HCT116 (cell line): ENCODE results near the gene MAN1A1.

ENCODE experiments used
- EZH2 ChIP-seq: fragments of 200-600 bp; sonication (generic); IDR thresholded peaks from 2 replicates; pipeline ENCODE4 v1.6.1; 2017; ENCODE audit warnings: antibody characterized with exemption, mixed run types
- EZH2phosphoT487 ChIP-seq: fragments of 200-600 bp; IDR thresholded peaks from 2 replicates; pipeline ENCODE4 v1.6.1; 2018; ENCODE audit warnings: antibody characterized with exemption, borderline replicate concordance
- FOSL1 ChIP-seq: IDR thresholded peaks from 2 replicates; pipeline ENCODE4 v1.6.1; 2012; ENCODE audit warnings: low read depth
- JUND ChIP-seq: IDR thresholded peaks from 2 replicates; pipeline ENCODE4 v1.6.1; 2012
- POLR2A ChIP-seq: IDR thresholded peaks from 2 replicates; pipeline ENCODE4 v1.7.0; 2011; ENCODE audit warnings: borderline replicate concordance; ENCODE audit not compliant: insufficient read depth, insufficient read length; ENCODE audit errors: extremely low read depth
- YY1 ChIP-seq: IDR thresholded peaks from 2 replicates; pipeline ENCODE4 v1.6.1; 2011; ENCODE audit warnings: low read length, low read depth, moderate library complexity, mild to moderate bottlenecking; ENCODE audit not compliant: insufficient replicate concordance; ENCODE audit errors: extremely low read depth
- ZNF274 ChIP-seq: fragments of 200-500 bp; sonication (Bioruptor generic); IDR thresholded peaks from 2 replicates; pipeline ENCODE4 v1.6.1; 2014; ENCODE audit warnings: mild to moderate bottlenecking, low read depth, low read length, inconsistent platforms
- TF ChIP-seq, protein P1 (sequence below), 3 experiments: fragments of 200-600 bp in 1 of 3; sonication (generic) in 1 of 3; IDR thresholded peaks in 2 of 3; conservative IDR thresholded peaks in 1 of 3; 2 replicates each; pipeline ENCODE4 v1.5.1; 2012 to 2017; ENCODE audit warnings: low read depth in 2 of 3, low read length in 2 of 3, antibody characterized with exemption in 1 of 3, borderline replicate concordance in 1 of 3, control low read depth in 1 of 3, mild to moderate bottlenecking in 1 of 3, mixed read lengths in 1 of 3, mixed run types in 1 of 3, moderate library complexity in 1 of 3; ENCODE audit not compliant: insufficient read depth in 1 of 3
- TF ChIP-seq, protein P2 (sequence below): IDR thresholded peaks from 2 replicates; pipeline ENCODE4 v1.6.1; 2012; ENCODE audit warnings: low read depth

DNA sequence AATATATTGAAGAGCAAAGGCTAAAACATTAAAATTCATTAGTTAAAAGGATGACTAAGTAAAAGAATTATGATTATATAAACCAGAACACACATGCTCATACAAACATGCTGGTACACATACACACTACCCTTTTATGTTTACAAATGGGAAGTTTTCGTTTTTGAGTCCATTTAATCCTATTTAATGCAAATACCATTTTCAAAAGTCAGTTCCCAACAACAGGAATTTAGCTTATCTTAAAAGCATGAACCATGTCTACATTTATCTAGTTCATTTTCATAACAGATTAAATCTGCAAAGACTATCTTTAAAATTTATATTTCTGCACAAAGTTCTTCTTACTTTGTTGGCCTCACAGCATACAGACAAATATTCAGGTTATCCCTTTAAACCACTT, 42.5 kb downstream of the MAN1A1 start:
- TF ChIP-seq POLR2A (no peak), ZNF274 (no peak), EZH2phosphoT487 (no peak), JUND (no peak), FOSL1 (no peak), EZH2 (no peak), YY1 (no peak)
- TF ChIP-seq, protein P1, sequence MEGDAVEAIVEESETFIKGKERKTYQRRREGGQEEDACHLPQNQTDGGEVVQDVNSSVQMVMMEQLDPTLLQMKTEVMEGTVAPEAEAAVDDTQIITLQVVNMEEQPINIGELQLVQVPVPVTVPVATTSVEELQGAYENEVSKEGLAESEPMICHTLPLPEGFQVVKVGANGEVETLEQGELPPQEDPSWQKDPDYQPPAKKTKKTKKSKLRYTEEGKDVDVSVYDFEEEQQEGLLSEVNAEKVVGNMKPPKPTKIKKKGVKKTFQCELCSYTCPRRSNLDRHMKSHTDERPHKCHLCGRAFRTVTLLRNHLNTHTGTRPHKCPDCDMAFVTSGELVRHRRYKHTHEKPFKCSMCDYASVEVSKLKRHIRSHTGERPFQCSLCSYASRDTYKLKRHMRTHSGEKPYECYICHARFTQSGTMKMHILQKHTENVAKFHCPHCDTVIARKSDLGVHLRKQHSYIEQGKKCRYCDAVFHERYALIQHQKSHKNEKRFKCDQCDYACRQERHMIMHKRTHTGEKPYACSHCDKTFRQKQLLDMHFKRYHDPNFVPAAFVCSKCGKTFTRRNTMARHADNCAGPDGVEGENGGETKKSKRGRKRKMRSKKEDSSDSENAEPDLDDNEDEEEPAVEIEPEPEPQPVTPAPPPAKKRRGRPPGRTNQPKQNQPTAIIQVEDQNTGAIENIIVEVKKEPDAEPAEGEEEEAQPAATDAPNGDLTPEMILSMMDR (IDR thresholded peaks at IDR 0.05 in 2 of 3, conservative IDR thresholded peaks at IDR 0.05 in 1 of 3; ENCODE audit: borderline replicate concordance in 1 of 3, insufficient read depth in 1 of 3, low read depth in 2 of 3, low read length in 2 of 3) = no peak
- TF ChIP-seq, protein P2, sequence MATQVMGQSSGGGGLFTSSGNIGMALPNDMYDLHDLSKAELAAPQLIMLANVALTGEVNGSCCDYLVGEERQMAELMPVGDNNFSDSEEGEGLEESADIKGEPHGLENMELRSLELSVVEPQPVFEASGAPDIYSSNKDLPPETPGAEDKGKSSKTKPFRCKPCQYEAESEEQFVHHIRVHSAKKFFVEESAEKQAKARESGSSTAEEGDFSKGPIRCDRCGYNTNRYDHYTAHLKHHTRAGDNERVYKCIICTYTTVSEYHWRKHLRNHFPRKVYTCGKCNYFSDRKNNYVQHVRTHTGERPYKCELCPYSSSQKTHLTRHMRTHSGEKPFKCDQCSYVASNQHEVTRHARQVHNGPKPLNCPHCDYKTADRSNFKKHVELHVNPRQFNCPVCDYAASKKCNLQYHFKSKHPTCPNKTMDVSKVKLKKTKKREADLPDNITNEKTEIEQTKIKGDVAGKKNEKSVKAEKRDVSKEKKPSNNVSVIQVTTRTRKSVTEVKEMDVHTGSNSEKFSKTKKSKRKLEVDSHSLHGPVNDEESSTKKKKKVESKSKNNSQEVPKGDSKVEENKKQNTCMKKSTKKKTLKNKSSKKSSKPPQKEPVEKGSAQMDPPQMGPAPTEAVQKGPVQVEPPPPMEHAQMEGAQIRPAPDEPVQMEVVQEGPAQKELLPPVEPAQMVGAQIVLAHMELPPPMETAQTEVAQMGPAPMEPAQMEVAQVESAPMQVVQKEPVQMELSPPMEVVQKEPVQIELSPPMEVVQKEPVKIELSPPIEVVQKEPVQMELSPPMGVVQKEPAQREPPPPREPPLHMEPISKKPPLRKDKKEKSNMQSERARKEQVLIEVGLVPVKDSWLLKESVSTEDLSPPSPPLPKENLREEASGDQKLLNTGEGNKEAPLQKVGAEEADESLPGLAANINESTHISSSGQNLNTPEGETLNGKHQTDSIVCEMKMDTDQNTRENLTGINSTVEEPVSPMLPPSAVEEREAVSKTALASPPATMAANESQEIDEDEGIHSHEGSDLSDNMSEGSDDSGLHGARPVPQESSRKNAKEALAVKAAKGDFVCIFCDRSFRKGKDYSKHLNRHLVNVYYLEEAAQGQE = no peak
